GM21723 (cell line): Measurements from ENCODE around the gene PTGFRN.

Experiments used
- ATAC-seq: cut with Tn5 transposase; IDR thresholded peaks from one replicate; pipeline ENCODE4 v1.9.1; 2021; ENCODE audit warnings: mild to moderate bottlenecking, moderate library complexity; ENCODE audit not compliant: unreplicated experiment

Gene PTGFRN

DNA sequence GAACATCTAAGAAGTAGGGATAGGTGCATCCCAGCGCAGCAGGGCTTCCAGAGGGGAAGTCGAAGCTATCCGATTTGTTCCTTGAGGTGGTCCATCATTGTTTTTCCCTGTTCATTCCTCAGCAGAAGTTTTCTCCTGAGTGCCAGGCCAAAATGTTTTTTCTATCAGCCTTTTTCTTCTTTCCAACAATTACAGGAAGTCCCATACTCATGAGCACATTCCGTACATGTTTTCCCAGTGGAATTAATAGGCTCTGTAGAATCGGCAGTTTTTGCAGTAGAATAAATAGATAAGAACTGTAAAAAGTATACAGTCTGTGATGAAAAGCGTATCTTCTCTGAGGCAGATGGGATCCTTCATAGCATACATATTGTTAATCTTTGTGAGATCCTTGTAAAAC lies 116.6 kb downstream of the PTGFRN start:
- ATAC-seq = no peak

DNA sequence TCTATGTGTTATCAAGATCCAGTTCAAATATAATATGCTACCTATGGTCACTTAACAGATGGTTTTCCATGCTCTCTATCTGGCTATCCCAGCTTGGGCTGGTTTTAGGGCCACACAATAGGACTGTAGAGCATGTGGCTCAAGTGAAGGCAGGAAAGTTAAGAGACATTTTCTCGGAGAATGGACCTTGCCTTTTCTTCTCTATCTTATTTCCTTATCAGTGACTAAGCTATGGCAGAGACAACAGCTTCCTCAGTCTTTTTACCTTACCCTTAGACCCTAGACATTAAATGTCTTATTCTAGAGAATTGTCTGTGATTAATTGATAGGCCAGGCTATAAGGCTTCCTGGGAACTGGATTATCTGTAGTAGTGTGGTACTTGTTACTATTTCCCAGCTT lies 120.0 kb downstream of the PTGFRN start:
- ATAC-seq = no peak

DNA sequence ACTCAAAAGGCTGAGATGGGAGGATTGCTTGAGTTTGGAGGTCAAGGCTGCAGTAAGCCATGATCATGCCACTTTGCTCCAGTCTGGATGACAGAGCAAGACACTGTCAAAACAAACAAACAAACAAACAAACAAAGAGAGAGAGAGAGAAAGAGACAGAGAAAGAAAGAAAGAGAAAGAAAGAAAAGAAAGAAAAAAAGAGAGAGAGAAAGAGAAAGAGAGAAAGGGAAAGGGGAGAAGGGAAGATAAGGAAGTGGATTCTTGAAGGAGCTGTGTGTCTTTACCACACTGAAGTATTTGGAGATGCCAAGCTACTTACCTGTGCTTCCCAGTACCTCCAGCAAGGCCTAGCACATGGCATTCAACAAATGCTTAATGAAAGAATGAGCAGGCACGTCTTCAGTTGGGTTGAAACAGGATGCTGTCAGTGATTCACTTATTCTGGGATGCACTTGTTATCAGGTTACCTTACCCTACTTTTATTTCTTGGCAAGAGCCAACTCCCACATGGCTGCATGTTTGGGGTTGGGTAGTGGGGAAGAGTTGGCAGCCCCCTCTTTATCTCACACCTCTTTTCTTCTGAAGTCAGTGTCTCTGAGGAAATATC lies 120.7 kb downstream of the PTGFRN start:
- ATAC-seq = no peak

DNA sequence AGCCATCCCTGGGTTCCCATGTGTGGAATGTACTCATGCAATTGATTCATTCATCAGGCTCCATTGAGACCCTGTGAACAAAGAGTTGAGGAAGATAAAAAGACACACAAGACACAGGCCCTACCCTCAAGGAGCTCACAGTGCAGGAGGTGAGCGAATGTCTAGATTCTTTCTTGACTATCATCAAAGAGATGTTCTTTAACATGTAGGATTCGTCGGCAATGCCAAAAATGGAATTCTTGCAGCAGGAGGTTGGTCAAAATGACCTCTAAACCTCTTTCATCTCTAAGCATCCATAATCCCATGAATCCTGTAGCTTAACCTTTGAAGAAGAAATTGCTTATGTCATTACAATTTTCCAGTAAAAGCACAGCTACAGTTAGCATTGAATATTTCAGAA lies 122.5 kb downstream of the PTGFRN start:
- ATAC-seq = no peak

DNA sequence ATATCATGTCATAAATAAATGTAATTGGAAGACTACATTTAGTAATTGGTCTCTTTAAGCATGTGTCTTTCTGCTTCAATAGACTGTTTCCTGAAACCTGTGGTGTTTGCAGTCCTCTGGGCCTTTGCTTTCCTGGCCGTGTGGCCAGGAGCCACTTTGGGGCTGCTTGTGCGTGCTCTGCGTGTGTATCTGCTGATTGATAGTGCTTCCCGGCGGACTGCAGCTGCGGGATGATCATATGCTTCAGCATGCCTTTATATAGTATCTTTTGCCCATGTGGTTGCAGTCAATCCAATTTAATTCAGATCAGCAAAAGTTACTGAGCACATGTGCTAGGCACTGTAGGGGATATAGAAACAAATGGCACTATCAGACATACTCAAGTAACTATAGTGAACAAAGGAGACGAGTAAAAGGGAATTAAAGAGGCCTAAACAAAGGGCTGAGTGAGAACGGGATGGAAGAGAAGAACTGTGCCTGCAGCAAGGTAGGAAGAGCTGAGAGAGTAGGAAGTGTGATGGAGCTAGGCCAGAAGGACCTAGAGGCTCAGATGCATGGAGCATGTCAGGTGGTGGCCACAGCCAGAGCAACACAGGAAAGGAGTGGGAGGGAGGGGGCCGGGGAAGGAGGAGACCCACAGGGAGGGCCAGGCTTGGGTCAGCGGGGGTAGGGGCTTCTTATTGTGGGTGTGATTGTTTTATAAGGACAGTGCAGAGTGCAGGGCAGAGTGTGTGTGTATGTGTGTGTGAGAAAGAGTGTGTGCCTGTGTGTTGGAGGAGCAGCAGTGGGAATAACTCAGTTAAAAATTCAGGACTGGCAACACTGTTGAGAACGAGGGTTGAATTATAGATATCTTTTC lies 123.2 kb downstream of the PTGFRN start:
- ATAC-seq = no peak

DNA sequence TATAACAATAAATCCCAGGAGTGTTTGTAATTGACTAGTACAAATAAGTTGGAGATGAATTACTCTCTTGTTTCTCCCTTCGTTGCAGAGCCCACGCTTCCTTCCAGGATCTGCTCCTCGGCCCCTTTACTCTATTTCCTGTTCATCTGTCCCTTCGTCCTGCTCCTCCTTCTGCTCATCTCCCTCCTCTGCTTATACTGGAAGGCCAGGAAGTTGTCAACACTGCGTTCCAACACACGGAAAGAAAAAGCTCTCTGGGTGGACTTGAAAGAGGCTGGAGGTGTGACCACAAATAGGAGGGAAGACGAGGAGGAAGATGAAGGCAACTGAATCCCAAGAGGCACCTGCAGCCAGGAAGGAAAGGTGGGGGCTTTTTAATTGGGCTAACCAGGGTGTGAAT lies 124.1 kb downstream of the PTGFRN start:
- ATAC-seq = no peak

DNA sequence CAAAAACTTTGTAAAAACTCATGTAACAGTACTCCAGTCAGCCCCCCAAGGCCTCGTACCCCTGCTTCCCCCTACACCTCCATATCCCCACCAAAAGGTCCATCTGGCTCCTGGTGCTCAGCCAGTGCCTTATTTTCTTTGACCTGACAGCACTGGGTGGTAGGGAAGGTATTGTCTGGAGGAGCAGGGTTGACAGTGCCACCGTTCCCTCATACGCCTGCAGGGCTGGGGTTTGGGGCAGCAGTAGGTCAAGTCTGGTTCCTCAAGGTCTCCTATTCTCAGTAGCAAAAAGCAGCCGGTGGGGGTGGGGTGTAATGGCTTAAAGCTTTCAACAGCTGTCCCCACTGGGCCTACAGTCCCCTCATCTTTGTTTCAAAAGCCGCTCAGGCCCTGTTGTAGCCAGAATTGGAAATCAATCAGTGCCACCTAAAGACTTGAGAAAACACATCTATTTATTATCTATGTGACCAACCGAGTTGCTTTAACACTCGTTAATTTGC lies 125.1 kb downstream of the PTGFRN start:
- no peak for ATAC-seq

DNA sequence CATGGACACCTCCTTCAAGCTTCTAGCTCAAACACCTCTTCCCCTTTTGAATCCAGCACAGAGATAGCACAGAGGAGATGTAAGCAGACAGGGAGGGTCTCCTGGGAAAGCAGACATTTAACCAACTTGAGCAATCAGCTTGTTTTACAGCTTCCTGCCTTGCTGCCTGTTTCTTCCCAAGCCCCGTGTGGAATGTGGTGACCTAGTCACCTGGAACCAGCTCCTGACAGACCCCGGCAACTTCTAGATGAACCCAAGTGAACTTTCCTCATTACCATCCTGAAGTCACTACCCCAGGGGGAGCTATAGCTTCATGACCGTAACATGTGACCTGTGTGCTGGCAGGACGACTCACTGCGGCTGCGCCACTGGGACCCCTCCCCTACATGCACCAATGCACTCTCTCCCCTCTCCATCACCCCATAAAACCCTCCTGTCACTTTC lies 126.3 kb downstream of the PTGFRN start:
- no peak for ATAC-seq

DNA sequence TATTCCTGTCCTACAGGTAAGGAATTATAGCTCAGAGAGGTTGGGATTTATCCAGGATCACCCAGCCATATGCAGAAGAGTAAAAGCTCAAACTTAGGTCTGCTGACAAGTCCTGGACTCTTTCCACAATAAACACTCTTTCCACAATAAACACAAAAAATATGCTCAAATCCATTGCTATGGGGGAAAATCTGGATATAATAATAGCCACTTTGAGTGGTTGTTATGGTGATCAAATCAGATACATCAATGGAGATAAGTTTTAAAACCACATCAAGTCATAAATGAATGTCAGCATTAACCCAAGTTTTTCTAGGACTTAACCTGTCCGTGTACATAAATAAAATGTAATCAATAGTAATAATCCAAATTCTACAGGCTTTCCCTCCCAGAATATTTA lies 128.1 kb downstream of the PTGFRN start:
- no peak for ATAC-seq

DNA sequence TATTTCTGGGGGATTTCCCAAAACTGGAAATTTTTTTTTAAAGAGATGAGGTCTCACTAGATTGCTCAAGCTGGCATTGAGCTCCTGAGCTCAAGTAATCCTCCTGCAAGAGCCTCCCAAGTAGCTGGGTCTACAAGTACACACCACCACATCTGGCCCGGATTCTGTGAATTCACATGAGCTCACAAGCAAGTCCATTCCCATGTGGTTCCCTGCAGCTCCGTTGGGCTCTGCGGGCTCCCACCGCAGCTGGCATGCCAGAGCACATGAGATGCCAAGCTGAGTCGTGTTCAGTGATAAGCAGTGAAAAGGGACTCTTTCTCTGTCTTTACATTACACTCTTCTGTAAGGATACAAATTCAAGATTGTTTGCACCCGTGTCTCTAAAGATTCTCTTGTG lies 128.5 kb downstream of the PTGFRN start:
- no peak for ATAC-seq
